Measurements from ENCODE around the gene LSM12.
A peak's percentile ranks its signal among the peaks of the same experiment; 100 is the strongest.
"Not testable (repeated sequence)": the region's sequence is repeated elsewhere in the genome, so short reads cannot be mapped to it uniquely, and the experiment has no call there.

Gene LSM12

GRCh38 chr17:44066204-44066930 lies at the start of gene LSM12:
Gene LSM12 (minus strand): TSS chr17:44066671. CDS start chr17:44066587, 84 bp downstream.
- peak; percentile 87 for DNase-seq

- DNase-seq, result no peak
These were observed 49.3 kb upstream of the LSM12 start for GRCh38 chr17:44115585-44116415.

GRCh38 chr17:44113868-44114840 lies 47.7 kb upstream of the LSM12 start:
- no peak for DNase-seq

GRCh38 chr17:44113382-44113781 lies 46.9 kb upstream of the LSM12 start:
- DNase-seq, result no peak

GRCh38 chr17:44112284-44113280 lies 46.1 kb upstream of the LSM12 start:
- DNase-seq, result no peak

GRCh38 chr17:44111777-44112176 lies 45.3 kb upstream of the LSM12 start:
- DNase-seq, result no peak

- peak; percentile 91 for DNase-seq
These were observed 44.6 kb upstream of the LSM12 start for GRCh38 chr17:44110823-44111633.

GRCh38 chr17:44110011-44110686 lies 43.7 kb upstream of the LSM12 start:
- no peak for DNase-seq

GRCh38 chr17:44109312-44109630 lies 42.8 kb upstream of the LSM12 start:
- no peak for DNase-seq

GRCh38 chr17:44108440-44109311 lies 42.2 kb upstream of the LSM12 start:
- no peak for DNase-seq

GRCh38 chr17:44106801-44107200 lies 40.3 kb upstream of the LSM12 start:
- DNase-seq, result no peak

GRCh38 chr17:44105941-44106340 lies 39.5 kb upstream of the LSM12 start:
- DNase-seq, result no peak

GRCh38 chr17:44105483-44105882 lies 39.0 kb upstream of the LSM12 start:
- DNase-seq, result no peak

GRCh38 chr17:44102849-44103622 lies 36.6 kb upstream of the LSM12 start:
- DNase-seq, result no peak

- not testable (repeated sequence) for DNase-seq
These were observed 35.4 kb upstream of the LSM12 start for GRCh38 chr17:44101858-44102257.

GRCh38 chr17:44097110-44097958 lies 30.9 kb upstream of the LSM12 start:
- no peak for DNase-seq
